SU-DHL-6 (cell line): ENCODE measurements around the gene ALDH1A3.

Experiments used
- H2AFZ ChIP-seq: fragments of 200-600 bp; sonication (generic); 2 replicates; pipeline ENCODE4 v1.6.1; 2014; ENCODE audit warnings: low read depth, mild to moderate bottlenecking, moderate library complexity, mixed read lengths, antibody characterized with exemption, low read length; ENCODE audit not compliant: severe bottlenecking
- H3F3A ChIP-seq: fragments of 200-600 bp; shearing (Covaris generic); 2 replicates; pipeline ENCODE4 v1.6.0; 2016; ENCODE audit warnings: antibody characterized with exemption, mild to moderate bottlenecking; ENCODE audit not compliant: insufficient read depth
- H3K27ac ChIP-seq: fragments of 200-600 bp; sonication (generic); 2 replicates; pipeline ENCODE4 v1.5.1; 2016; ENCODE audit warnings: low read depth, mild to moderate bottlenecking, low read length, moderate library complexity, mixed read lengths
- H3K27me3 ChIP-seq: fragments of 200-600 bp; sonication (generic), shearing (Covaris generic); 2 replicates; pipeline ENCODE4 v1.6.0; 2014; ENCODE audit warnings: mild to moderate bottlenecking, low read length
- H3K36me3 ChIP-seq: fragments of 200-600 bp; sonication (generic); 2 replicates; pipeline ENCODE4 v1.6.1; 2014; ENCODE audit warnings: mild to moderate bottlenecking, low read length, mixed read lengths
- H3K4me2 ChIP-seq: fragments of 300-600, 200-600 bp; shearing (Covaris generic), sonication (generic); 2 replicates; pipeline ENCODE4 v1.6.0; 2014; ENCODE audit warnings: low read length, low read depth, mild to moderate bottlenecking; ENCODE audit not compliant: poor library complexity, severe bottlenecking
- H3K4me3 ChIP-seq: fragments of 200-600 bp; sonication (generic); 2 replicates; pipeline ENCODE4 v1.5.1; 2014; ENCODE audit warnings: antibody characterized with exemption, low read length, mild to moderate bottlenecking, mixed read lengths; ENCODE audit not compliant: insufficient read depth, poor library complexity, severe bottlenecking
- H3K79me2 ChIP-seq: fragments of 200-600 bp; sonication (generic); 2 replicates; pipeline ENCODE4 v1.6.1; 2014; ENCODE audit warnings: mild to moderate bottlenecking, low read length, moderate library complexity; ENCODE audit not compliant: insufficient read depth
- H3K9ac ChIP-seq: fragments of 200-600 bp; sonication (generic); 2 replicates; pipeline ENCODE4 v1.7.0; 2014; ENCODE audit warnings: mild to moderate bottlenecking, low read length
- H3K9me2 ChIP-seq: fragments of 200-600 bp; sonication (generic); replicated peaks from 2 replicates; pipeline ENCODE4 v1.6.1; 2014; ENCODE audit warnings: low read length; ENCODE audit not compliant: insufficient read depth
- H3K9me3 ChIP-seq: fragments of 200-600 bp; sonication (generic); 2 replicates; pipeline ENCODE4 v1.6.1; 2014; ENCODE audit warnings: low read length, mixed read lengths; ENCODE audit not compliant: insufficient read depth
- H4K20me1 ChIP-seq: fragments of 200-600 bp; sonication (generic); 2 replicates; pipeline ENCODE4 v1.6.1; 2014; ENCODE audit warnings: low read depth, mild to moderate bottlenecking, antibody characterized with exemption, low read length, moderate library complexity, mixed read lengths
- CTCF ChIP-seq: fragments of 200-600 bp; sonication (generic); IDR thresholded peaks from one replicate; pipeline ENCODE4 v1.5.1; 2017; ENCODE audit warnings: antibody characterized with exemption, mild to moderate bottlenecking, low read length, moderate library complexity; ENCODE audit not compliant: insufficient read depth, poor library complexity, severe bottlenecking
- EZH2phosphoT487 ChIP-seq: fragments of 200-600 bp; sonication (generic), shearing (Covaris generic); conservative IDR thresholded peaks from 2 replicates; pipeline ENCODE4 v1.6.1; 2018; ENCODE audit warnings: mild to moderate bottlenecking, antibody characterized with exemption, low read length, moderate library complexity, mixed read lengths

Gene ALDH1A3

GRCh38 chr15:100885811-100886210 is 6.2 kb downstream of the ALDH1A3 start:
- Histone ChIP-seq H2AFZ (no peak overlapping the region), H3K4me3 (no peak overlapping the region), H3K9me3 (no peaks in the 10 kb centered on the region), H3F3A (no peaks in the 10 kb centered on the region), H3K9ac (no peak overlapping the region), H3K27ac (no peak overlapping the region), H3K79me2 (no peaks in the 10 kb centered on the region), H4K20me1 (no peaks in the 10 kb centered on the region), H3K9me2 (no peaks in the 10 kb centered on the region), H3K27me3 (no peaks in the 10 kb centered on the region), H3K36me3 (no peaks in the 10 kb centered on the region), H3K4me2 (no peak overlapping the region)
- no peak for TF ChIP-seq CTCF

- Histone ChIP-seq H3K9me2 (no peaks in the 10 kb centered on the region), H3F3A (no peaks in the 10 kb centered on the region), H3K36me3 (no peaks in the 10 kb centered on the region), H3K4me3 (no peak overlapping the region), H3K79me2 (no peaks in the 10 kb centered on the region), H3K27ac (no peak overlapping the region), H3K27me3 (no peaks in the 10 kb centered on the region), H3K9ac (no peak overlapping the region), H3K9me3 (no peaks in the 10 kb centered on the region), H3K4me2 (no peak overlapping the region), H2AFZ (no peak overlapping the region), H4K20me1 (no peaks in the 10 kb centered on the region)
- TF ChIP-seq EZH2phosphoT487 (no peak), CTCF (no peak)
Observed at GRCh38 chr15:100887211-100887913, 7.7 kb downstream of the ALDH1A3 start.

GRCh38 chr15:100889385-100890050 is 9.9 kb downstream of the ALDH1A3 start:
- no peak overlapping the region for H3K4me2 ChIP-seq
- H3K36me3 ChIP-seq: no peaks in the 10 kb centered on the region
- no peaks in the 10 kb centered on the region for H3K27me3 ChIP-seq
- H3K27ac ChIP-seq: no peak overlapping the region
- H3K9me2 ChIP-seq: no peaks in the 10 kb centered on the region
- no peak overlapping the region for H3K9ac ChIP-seq
- no peaks in the 10 kb centered on the region for H3K9me3 ChIP-seq
- H3K4me3 ChIP-seq: no peak overlapping the region
- H2AFZ ChIP-seq: no peak overlapping the region
- no peaks in the 10 kb centered on the region for H4K20me1 ChIP-seq
- no peaks in the 10 kb centered on the region for H3K79me2 ChIP-seq
- no peaks in the 10 kb centered on the region for H3F3A ChIP-seq
- TF ChIP-seq CTCF (no peak), EZH2phosphoT487 (no peak)
